Activated naive CD4-positive, alpha-beta T cell treated with anti-CD3 and anti-CD28 coated beads, Interleukin-2, amount 50 U/mL, for 72 hours (primary cell): ENCODE data around the gene ITCH. TPM values are rescaled to one million over a fixed set of nuclear protein-coding genes. Genes with fewer than 3 reads are reported as not detected.
"Not testable (repeated sequence)": the region's sequence is repeated elsewhere in the genome, so short reads cannot be mapped to it uniquely, and the experiment has no call there.

Experiments used
- ATAC-seq, 2 donors: fragments of 150-1000 bp; cut with Tn5 transposase; 2 replicates each; pipeline ENCODE4 v1.10.0; 2021; ENCODE audit warnings: mild to moderate bottlenecking in 2 of 2, moderate library complexity in 2 of 2
- DNase-seq, 2 donors: peaks; one replicate each; pipeline ENCODE4 v3.0.0; 2021 to 2022; ENCODE audit warnings: low spot score in 2 of 2
- H3K27ac Mint-ChIP-seq, 2 donors: one replicate each; pipeline ENCODE4 v1.8.0; 2022; ENCODE audit warnings: mild to moderate bottlenecking in 2 of 2, mixed read lengths in 2 of 2
- H3K36me3 Mint-ChIP-seq, 2 donors: one replicate each; pipeline ENCODE4 v1.8.0; 2022; ENCODE audit warnings: mixed read lengths in 2 of 2
- H3K9me3 Mint-ChIP-seq, 2 donors: one replicate each; pipeline ENCODE4 v1.8.0; 2022; ENCODE audit warnings: mixed read lengths in 2 of 2
- total RNA-seq, 2 donors: library from RNA; stranded (reverse); gene quantifications; one replicate each; pipeline ENCODE4 v1.2.3, GENCODE V29; 2022

ITCH gene
- total RNA-seq, 2 donors from 2014 or later, result 37.4 to 49.5 TPM

DNA sequence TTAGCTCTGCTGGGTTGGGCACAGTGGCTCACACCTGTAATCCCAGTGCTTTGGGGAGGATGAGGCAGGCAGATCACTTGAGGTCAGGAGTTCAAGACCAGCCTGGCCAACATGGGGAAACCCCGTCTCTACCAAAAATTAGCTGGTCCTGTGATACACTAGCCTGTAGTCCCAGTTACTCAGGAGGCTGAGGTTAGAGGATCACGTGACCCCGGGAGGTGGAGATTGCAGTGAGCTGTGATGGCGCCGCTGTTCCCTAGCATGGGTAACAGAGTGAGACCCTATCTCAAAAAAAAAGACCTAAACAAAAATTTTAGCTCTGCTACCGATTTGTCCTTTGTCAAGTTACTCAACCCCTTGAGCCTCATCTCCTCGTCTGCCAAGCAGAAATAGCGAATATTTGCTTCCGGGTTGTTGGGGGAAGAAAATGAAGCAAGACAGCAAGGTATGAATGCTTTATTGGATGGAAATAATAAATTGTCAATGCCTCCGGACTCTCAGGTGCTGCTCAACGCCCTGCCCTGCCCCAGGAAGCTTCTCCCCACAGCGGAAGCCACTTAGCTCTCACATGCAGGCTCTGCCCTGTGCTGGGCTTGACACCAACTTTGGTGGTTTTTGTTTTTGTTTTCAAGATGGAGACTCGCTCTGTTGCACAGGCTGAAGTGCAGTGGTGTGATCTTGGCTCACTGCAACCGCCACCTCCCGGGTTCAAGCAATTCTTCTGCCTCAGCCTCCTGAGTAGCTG, 24.9 kb upstream of the ITCH start:
- DNase-seq (no peak), ATAC-seq (no peak)
- Mint-ChIP-seq H3K9me3 (no peaks in the 10 kb centered on the region), H3K36me3 (no peaks in the 10 kb centered on the region), H3K27ac (no peak overlapping the region)

DNA sequence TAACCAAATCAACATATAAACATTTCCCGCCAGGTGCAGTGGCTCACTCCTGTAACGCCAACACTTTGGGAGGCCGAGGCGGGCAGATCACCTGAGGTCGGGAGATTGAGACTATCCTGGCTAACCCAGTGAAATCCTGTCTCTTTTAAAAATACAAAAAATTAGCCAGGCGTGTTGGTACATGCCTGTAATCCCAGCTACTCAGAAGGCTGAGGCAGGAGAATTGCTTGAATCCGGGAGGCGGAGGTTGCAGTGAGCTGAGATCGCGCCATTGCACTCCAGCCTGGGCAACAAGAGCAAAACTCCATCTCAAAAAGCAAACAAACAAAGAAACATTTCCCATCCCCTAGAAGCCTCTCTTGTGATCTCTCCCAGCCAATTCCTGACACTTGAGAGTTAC, 22.3 kb upstream of the ITCH start:
- not testable (repeated sequence) for H3K27ac Mint-ChIP-seq, H3K36me3 Mint-ChIP-seq, H3K9me3 Mint-ChIP-seq, DNase-seq, ATAC-seq

DNA sequence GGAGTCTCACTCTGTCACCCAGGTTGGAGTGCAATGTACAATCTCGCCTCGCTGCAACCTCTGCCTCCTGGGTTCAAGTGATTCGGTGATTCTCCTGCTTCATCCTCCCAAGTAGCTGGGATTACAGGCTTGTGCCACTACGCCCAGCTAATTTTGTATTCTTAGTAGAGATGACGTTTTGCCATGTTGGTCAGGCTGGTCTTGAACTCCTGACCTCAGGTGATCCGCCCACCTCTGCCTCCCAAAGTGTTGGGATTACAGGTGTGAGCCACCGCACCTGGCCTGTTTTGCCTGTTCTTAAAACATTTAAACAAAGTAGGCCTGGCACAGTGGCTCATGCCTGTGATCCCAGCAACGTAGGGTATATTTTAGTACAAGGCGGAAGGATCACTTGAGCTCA, 21.9 kb upstream of the ITCH start:
- H3K27ac Mint-ChIP-seq, ATAC-seq, H3K36me3 Mint-ChIP-seq, H3K9me3 Mint-ChIP-seq, DNase-seq: not testable (repeated sequence)

DNA sequence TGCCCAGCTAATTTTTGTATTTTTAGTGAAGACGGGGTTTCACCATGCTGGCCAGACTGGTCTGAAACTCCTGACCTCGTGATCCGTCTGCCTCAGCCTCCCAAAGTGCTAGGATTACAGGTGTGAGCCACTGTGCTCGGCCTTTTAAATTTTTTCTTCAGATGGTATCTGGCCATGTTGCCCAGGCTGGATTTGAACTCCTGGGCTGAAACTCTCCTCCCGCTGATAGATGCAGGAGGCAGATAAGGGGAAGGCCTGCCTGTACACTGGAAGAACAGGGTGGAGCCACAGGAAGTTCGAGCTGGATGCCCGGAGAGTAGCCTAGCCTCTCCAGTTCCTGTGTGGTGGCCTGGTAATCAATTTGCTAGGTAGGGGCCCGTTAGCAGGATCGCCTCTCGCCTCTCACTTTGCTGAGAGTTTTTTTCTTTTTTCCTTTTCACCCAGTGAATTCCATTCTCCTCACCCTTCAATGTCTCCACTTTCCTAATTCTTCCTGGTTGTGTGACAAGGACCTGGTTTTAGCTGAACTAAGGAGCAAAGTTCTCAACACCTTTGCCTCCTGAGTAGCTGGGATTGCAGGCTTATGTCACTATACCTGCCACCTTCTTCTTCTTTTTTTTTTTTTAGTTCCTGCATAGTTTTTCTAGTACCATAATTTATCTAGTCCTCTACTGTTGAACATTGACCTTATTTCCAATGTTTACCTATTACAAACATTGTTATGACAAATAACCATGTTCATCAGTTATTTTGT, 19.4 kb upstream of the ITCH start:
- H3K36me3 Mint-ChIP-seq, result no peaks in the 10 kb centered on the region
- DNase-seq (no peak), ATAC-seq (no peak)
- no peaks in the 10 kb centered on the region for H3K9me3 Mint-ChIP-seq
- H3K27ac Mint-ChIP-seq, result peak overlapping the region in 1 of 2 donors; percentile 19

DNA sequence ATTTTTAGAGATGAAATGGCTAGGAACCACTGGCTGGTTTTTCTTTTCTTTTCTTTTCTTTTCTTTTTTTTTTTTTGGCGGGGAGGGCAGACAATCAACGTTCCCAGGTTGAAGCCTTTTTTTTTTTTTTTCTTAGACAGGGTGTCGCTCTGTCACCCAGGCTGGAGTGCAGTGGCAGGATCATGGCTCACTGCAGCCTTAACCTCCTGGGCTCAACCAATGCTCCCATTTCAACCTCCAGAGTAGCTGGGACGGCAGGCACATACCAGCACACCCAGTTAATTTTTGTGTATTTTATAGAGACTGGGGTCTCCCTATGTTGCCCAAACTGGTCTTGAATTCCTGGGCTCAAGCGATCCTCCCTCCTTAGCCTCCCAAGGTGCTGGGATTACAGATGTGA, 18.8 kb upstream of the ITCH start:
- no peaks in the 10 kb centered on the region for H3K36me3 Mint-ChIP-seq
- no peak overlapping the region for H3K27ac Mint-ChIP-seq
- DNase-seq (no peak), ATAC-seq (no peak)
- no peaks in the 10 kb centered on the region for H3K9me3 Mint-ChIP-seq

DNA sequence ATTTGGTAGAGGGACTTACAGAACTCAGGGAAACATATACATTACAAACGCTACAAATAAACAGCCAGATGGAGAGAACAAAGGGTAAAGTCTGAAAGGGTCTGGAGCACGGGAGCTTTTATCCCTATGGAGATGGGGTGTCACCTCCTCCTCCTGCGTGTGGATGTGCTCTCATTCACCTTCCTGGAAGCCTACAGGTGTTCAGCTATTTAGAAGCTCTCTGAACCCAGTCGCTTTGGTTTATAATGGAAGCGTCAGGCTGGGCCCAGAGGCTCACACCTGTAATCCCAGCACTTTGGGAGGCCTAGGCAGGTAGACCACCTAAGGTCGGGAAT, 17.7 kb upstream of the ITCH start:
- Mint-ChIP-seq H3K36me3 (no peaks in the 10 kb centered on the region), H3K9me3 (no peaks in the 10 kb centered on the region), H3K27ac (no peak overlapping the region)
- DNase-seq (no peak), ATAC-seq (no peak)

DNA sequence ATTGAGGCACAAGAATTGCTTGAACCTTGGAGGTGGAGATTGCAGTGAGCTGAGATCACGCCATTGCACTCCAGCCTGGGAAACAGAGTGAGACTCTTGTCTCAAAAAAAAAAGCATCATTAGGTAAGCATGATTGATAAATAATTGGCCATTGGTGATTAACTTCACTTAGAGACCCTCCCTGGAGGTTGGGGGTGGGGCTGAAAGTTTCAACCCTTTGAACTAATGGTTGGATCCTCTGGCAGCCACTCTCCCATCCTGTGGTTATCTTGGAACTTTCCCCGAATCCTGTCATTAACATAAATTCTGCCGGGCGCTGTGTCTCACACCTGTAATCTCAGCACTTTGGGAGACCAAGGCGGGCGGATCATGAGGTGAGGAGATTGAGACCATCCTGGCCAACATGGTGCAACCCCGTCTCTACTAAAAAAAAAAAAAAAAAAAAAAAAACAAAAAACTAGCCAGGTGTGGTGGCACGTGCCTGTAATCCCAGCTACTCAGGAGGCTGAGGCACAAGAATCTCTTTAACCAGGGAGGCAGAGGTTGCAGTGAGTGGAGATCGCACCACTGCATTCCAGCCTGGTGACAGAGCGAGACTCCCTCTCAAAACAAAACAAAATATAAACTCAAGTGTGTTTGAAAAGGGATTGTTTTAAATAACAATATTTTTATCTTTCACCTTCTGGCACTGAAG, 17.1 kb upstream of the ITCH start:
- H3K36me3 Mint-ChIP-seq, ATAC-seq, DNase-seq, H3K9me3 Mint-ChIP-seq, H3K27ac Mint-ChIP-seq: not testable (repeated sequence)

DNA sequence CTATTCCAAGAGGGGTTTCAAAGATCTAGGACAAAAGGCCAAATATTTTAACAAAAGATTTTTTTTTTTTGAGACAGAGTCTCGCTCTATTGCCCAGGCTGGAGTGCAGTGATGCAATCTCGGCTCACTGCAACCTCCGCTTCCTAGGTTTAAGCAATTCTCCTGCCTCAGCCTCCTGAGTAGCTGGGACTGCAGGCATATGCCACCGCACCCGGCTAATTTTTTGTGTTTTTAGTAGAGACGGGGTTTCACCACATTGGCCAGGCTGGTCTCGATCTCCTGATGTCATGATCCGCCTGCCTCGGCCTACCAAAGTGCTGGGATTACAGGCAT, 16.6 kb upstream of the ITCH start:
- not testable (repeated sequence) for H3K27ac Mint-ChIP-seq

DNA sequence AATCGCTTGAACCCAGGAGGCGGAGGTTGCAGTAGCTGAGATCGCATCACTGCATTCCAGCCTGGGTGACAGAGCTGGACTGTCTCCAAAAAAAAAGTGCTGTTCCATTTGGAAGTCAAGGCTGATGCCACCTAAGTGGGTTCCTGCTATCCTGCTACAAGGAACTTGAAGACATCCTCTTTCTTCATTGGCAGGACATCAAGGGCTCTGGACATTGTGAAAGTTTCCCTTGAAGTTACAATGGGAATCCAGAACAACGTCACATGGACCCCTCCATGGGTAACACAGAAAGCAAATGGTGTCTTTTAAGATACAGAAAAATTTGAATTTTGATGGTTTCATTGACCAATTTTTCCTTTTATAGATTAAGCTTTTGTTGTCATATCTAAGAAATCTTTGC, 15.5 kb upstream of the ITCH start:
- no peaks in the 10 kb centered on the region for H3K9me3 Mint-ChIP-seq
- no peak for ATAC-seq
- no peak overlapping the region for H3K27ac Mint-ChIP-seq
- DNase-seq, result no peak
- H3K36me3 Mint-ChIP-seq, result no peaks in the 10 kb centered on the region

More for the DNA sequence above, 16.6 kb upstream of the ITCH start:
- H3K9me3 Mint-ChIP-seq, H3K36me3 Mint-ChIP-seq, ATAC-seq, DNase-seq: not testable (repeated sequence)

DNA sequence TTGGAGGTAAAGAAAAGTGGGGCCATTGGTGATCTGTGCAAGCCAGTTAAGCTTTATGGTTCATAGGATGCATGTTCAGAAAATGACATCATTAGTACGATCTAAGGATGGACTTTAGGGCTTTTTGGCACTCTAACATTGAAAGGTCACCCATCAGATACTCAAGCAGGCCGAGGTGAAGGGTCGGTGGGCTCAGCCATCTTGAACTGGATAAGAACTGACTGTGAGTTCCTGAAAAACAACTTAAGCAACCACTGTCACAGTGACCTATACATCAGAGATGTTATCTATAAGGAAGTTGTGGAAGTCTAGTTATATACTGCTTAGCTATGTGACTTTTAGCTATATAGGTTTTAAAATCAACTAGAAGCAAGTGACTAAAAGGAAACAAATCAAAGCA, 13.0 kb upstream of the ITCH start:
- H3K27ac Mint-ChIP-seq, result no peak overlapping the region
- H3K36me3 Mint-ChIP-seq, result no peaks in the 10 kb centered on the region
- DNase-seq (no peak), ATAC-seq (peak in 1 of 2 donors; percentile 47)
- no peaks in the 10 kb centered on the region for H3K9me3 Mint-ChIP-seq

DNA sequence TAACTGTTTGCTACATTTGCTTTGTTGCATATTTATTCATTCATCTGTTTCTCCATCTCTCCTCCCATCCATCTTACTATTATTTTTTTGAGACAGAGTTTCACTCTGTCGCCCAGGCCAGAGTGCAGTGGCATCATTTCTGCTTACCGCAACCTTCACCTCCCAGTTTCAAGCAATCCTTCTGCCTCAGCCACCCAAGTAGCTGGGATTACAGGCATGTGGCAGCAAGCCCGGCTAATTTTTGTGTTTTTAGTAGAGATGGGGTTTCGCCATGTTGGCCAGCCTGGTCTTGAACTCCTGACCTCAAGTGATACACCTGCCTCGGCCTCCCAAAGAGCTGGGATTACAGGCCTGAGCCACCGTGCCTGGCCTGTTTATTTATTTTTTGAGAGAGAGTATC, 9.6 kb upstream of the ITCH start:
- ATAC-seq, H3K9me3 Mint-ChIP-seq, DNase-seq, H3K27ac Mint-ChIP-seq, H3K36me3 Mint-ChIP-seq: not testable (repeated sequence)

DNA sequence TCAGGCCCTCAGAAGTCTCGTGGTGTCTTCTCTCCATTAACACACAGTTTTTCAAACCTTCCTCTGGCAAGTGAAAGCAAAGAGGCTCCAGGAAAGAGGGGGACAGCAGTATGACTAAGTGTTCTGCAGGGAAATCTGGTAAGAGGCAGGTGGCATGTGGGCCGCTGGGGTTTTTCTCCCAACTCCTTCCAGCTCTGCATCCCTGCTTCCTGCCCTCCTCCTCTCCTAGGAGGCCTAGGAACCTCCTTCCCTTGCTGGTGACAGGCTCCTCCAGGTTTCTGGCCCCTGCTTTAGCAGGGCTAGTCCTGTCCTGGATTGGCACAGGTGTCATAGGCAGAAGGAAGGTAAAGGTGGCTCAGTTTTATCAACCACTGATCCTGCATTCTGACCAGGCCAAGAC, 7.6 kb upstream of the ITCH start:
- Mint-ChIP-seq H3K27ac (no peak overlapping the region), H3K36me3 (no peaks in the 10 kb centered on the region), H3K9me3 (no peaks in the 10 kb centered on the region)
- DNase-seq (no peak), ATAC-seq (no peak)

DNA sequence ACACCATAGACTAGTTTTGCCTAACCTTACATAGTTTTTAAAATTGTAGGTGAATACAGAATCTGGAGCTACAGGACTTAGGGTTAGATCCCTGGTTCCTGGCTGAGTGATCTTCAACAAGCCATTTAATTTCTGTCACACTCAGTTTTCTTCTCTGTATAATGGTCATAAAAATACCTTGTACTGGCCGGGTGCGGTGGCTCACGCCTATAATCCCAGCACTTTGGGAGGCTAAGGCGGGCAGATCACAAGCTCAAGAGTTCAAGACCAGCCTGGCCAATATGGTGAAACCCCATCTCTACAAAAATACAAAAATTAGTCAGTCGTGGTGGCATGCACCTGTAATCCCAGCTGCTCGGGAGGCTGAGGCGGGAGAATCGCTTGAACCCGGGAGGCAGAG, 3.3 kb upstream of the ITCH start:
- not testable (repeated sequence) for H3K27ac Mint-ChIP-seq, ATAC-seq, H3K36me3 Mint-ChIP-seq, DNase-seq, H3K9me3 Mint-ChIP-seq

DNA sequence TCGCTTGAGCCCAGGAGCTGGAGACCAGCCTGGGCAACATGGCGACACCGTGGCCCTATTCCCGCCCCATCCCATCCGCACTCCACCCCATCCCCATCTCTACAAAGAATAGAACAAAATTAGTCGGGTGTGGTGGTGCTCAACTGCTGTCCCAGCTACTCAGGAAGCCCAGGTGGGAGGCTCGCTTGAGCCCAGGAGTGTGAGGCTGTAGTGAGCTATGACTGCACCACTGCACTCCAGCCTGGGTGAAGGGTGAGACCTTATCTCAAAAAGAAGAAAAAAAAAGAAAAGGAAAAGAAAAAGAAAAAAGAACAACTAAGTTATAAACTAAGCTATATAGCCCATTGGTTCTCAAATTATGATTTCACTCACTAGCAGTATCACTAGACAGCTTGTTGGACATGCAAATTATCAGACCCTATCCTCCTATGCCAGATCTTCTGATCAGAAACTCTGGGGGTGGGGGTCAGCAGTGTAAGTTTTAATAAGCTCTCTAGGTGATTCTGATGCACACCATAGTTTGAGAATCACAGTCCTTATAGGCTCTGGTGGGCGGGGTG, 491 bp upstream of the ITCH start:
- Mint-ChIP-seq H3K36me3 (peaks cover 12 to 18% of the 10 kb centered on the region in 2 donors), H3K27ac (peak overlapping the region; percentile 93 to 100), H3K9me3 (no peaks in the 10 kb centered on the region)
- DNase-seq, result no peak
- ATAC-seq, result peak; percentile 12 to 20

DNA sequence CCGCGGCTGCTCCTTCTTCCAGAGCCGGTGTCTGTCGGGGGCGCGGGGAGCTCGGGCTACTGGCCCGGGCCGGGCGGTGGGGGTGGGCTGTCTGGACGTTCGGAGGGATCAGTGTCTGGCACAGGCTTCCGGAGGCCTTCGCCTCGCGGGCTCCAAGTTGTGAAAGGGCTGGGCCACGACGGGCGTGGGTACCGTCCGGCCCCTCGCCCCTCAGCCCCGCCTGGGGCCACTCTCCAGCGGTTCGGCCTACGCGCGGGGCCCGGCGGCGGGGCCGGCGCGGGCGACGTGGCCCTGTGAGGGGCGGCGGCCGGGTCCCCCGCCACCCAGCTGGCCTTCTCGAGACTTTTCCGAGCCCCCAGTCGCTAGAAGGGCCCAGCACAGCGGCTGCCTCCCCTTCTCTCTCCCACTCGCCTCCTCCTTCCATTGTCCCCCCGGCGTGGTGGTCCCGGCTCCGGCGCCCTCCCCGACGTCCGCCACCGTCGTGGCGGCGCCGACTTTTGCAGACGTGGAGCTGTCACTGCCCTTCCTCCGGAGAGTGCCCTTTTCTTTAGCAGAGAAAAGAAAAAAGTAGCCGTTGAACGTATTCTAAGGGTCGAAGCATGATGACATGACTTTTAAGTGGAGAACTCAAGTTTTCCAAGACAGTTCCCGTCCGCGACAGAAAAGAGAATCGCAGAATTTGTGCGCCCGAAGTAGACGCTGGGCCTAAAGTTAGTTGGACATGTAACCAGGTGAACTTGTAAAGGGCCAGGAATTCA, 571 bp downstream of the ITCH start:
- ATAC-seq (peak; percentile 57 to 61), DNase-seq (no peak)
- H3K27ac Mint-ChIP-seq, result peak overlapping the region; percentile 93 to 100
- no peaks in the 10 kb centered on the region for H3K9me3 Mint-ChIP-seq
- H3K36me3 Mint-ChIP-seq, result peaks cover 12 to 20% of the 10 kb centered on the region in 2 donors

DNA sequence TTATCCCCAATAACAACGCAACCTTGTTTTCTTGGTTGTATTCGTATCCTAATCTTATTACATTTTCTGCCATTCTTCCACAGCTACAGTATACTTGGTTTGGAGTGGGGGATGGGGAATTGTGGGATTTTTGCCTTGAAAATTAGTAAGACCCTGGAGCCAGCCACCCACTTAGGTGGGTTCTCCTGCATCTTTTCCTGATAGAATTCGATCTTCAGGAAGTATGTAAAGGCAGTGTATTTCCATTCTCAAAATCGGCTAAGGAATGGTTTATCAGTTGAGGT, 1.1 kb downstream of the ITCH start:
- peak overlapping the region; percentile 29 to 93 for H3K27ac Mint-ChIP-seq
- no peak for DNase-seq
- H3K9me3 Mint-ChIP-seq, result no peaks in the 10 kb centered on the region
- no peak for ATAC-seq
- H3K36me3 Mint-ChIP-seq, result peaks cover 12 to 25% of the 10 kb centered on the region in 2 donors

DNA sequence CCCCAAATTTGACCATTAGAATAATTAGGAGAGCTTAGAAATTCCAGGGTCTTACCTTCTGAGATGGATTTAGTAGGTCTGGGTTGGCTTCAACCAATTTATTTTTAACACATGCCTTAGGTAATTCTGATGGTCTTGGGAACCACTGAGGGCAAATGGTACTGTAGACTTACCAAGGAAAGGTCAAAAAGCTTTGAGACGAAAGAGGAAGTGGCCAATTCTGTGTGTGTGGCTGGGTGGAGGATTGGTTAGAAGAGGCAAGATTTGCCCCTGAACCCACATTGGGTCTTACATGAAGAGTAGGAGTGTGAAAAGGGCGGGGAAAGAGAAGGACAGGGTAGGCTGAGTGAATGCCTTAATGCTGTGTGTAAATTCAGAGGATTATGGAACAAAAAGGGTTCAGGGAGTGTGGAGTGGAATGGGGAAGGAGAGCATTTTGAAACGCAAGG, 2.7 kb downstream of the ITCH start:
- ATAC-seq, result peak in 1 of 2 donors; percentile 15

More for the DNA sequence above, 2.7 kb downstream of the ITCH start:
- Mint-ChIP-seq H3K36me3 (peaks cover 12 to 30% of the 10 kb centered on the region in 2 donors), H3K27ac (peak overlapping the region in 1 of 2 donors; percentile 54), H3K9me3 (no peaks in the 10 kb centered on the region)
- DNase-seq, result no peak
